HG03469 (cell line): Measurements from ENCODE around the gene ANTKMT.
"Not testable (repeated sequence)": the region's sequence is repeated elsewhere in the genome, so short reads cannot be mapped to it uniquely, and the experiment has no call there.

Source experiments
- ATAC-seq: cut with Tn5 transposase; IDR thresholded peaks from one replicate; pipeline ENCODE4 v1.9.1; 2021; ENCODE audit warnings: mild to moderate bottlenecking, moderate library complexity, moderate number of reproducible peaks; ENCODE audit not compliant: unreplicated experiment

Gene ANTKMT

DNA sequence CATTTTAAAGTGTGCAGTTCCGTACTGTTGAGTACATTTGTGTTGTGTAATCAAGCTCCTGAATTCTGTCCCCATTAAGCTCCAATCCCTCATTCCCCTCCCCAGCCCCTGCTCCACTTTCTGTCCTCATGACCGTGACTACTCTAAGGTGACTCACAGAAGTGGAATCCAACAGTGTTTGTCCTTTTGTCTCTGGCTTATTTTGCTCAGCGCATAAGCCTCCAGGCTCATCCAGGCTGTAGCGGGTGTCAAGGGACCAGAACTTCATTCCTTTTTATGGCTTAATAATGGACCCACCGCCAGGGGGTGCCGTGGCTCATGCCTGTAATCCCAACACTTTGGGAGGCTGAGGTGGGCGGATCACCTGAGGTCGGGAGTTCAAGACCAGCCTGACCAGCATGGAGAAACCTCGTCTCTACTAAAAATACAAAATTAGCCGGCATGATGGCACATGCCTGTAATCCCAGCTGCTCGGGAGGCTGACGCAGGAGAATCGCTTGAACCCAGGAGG, 8.2 kb upstream of the ANTKMT start:
- ATAC-seq: not testable (repeated sequence)

DNA sequence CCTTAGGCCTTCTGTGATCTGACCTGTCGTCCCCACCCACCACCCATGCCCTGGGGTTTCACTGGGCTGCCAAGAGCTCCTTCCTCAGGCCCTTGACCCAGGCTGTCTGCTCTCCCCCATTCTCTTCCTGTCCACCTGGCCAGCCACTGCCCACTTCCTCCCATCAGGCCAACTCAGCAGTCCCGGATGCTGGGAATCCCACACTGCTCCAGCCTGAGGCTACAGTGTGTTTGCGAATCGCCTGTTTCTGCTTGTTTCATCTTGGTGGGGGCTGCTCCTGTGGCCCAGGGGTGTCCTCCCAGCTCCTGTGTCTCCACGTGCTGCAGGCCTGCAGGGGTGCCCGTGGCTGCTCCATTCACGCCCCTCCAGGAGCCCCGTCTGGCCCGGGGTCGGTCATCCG, 6.9 kb upstream of the ANTKMT start:
- ATAC-seq: no peak

GRCh38 chr16:714558-715476, 6.1 kb upstream of the ANTKMT start, which contains the start of gene METRN:
Gene METRN (plus strand): TSS chr16:715118. CDS start chr16:715290, 172 bp downstream.
- ATAC-seq: no peak

GRCh38 chr16:715477-716199, 5.3 kb upstream of the ANTKMT start:
- ATAC-seq: no peak

DNA sequence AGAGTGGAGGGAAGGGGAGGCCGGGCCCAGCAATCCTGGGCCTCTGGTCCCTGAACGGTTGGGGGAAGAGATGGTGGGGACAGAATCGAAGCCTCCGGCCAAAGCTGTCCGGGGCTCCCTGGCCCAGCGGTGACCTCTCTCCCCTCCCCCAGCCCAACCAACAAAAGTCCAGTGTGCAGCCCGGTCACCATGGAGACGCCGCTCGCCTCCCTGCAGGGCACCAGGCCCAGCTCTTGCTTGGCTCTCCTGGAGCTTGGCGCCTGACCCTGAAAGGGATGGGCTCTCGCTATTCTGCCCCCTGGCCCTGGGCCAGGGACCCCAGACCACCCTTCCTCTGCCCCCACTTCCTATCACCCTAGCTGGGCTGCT, 4.8 kb upstream of the ANTKMT start:
- ATAC-seq: no peak

GRCh38 chr16:716768-717325, 4.1 kb upstream of the ANTKMT start:
- no peak for ATAC-seq

DNA sequence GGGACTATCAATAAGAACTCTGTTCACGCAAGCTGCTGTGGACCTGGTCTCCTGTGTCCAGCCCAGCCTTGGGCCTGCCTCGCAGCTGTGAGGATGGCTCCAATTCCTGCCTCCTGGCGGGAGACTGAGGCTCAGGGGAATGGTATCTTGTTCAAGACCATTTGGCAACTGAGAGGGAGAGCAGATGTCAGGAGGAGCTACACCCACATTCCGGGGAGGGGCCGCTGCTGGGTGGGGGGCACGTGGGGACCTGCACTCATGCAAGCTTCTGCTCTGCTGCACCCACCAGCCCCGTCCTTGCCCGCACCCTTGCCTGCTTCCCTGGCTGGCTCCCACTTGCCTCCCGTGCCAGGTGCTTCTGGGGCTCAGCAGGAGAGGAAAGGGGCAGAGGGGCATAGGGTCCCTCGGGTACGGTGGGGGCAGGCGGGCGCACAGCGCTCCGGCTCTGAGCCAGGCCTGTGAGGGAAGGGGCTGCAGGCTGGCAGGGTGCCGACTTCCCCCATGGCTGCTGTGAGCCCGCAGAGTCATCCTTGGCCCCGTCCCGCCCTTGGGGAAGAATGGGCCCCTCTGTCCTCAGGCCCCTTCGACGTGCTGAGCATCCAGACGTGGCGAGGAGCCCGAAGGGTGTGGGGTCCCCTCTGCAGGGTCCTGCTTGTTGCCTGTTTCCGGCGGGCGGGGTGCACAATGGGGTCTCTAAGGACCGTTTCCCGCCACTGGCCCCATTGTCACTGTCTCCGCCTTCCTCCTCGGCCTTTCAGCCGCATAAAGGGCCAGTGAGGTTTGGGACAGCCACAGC, 3.3 kb upstream of the ANTKMT start:
- ATAC-seq: no peak

GRCh38 chr16:718389-718788, 2.6 kb upstream of the ANTKMT start:
- no peak for ATAC-seq

GRCh38 chr16:718922-719321, 2.0 kb upstream of the ANTKMT start:
- ATAC-seq: no peak

- no peak for ATAC-seq
Measured at GRCh38 chr16:719815-720446, 1.0 kb upstream of the ANTKMT start.

- no peak for ATAC-seq
Measured at GRCh38 chr16:720447-720989, 428 bp upstream of the ANTKMT start.

- no peak for ATAC-seq
Measured at GRCh38 chr16:721765-722540, 1.0 kb downstream of the ANTKMT start.

GRCh38 chr16:722835-723633, 2.1 kb downstream of the ANTKMT start:
- ATAC-seq: no peak

DNA sequence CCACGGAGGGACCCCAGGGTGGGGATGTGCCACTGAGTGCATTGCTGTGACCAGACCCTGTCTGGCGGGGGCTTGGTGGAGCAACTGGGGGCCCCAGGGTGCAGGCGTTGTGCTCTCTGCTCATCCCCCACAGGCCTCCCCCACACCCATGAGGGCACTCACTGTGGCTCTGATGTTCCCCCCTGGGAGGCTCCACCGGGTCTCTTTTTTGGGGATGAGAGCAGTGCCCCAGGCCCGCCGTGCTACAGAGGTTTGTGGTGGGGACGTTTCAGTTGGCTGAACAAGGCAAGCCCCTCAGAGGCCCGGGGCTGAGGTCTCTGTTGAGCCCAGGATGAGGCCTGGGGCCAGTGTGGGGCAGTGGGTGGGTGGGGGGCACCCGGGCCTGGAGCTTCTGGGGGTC, 2.7 kb downstream of the ANTKMT start:
- ATAC-seq: no peak

- ATAC-seq: no peak
Measured at GRCh38 chr16:724188-725040, 3.5 kb downstream of the ANTKMT start.

DNA sequence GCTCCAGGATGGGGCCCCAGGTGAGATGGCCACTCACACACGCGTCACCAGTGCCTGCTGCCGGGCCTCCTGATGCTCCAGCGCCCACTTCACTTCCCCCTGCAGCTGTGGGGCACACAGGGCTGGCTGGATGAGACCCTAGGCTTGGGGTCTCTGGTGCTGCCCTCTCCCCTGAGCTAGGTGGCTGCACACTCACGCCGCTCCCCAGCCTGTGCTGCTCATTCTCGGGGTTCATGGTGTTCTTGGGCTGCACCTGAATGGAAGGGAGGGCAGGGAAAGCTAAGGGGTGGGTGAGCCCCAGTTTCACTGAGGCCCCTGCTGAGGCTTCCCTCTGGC, 4.1 kb downstream of the ANTKMT start:
- ATAC-seq: no peak

DNA sequence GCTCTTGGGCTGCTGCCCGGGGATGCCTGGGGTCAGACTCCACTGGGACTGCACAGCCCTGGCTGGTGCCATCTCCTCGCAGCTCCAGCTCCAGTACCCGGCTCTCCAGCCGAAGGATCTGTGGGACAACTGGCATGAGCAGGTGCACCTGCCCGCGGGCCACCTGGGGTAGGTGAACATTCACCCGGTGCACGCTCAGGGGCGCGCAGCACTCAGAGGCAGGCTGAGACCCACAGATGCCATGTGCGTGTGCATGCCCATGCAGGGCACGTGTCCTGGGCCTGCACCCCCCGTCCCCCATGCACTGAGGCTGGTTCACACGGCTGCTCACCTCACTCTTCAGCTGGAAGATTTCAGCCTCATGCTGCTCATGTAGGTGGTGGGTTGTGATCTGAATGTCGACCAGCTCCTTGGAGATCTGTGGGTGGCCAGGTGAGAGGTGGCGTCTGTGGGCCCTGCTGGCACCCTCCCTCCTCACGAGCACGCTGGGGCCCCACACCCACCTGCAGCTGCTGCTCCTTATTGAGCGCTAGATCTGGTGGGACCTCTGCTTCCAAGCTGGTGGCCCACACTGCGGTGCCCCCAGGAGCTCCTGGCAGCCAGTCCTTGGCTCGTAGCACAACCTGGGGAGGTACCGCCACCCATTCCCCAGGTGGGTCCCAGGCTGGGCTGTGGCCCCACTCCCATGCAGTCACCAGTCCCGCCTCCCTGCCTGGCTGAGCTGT, 4.7 kb downstream of the ANTKMT start:
- ATAC-seq: no peak
